ENCODE results near the gene DNAH2.

The DNAH2 gene

GRCh38 chr17:7744416-7744815 is 26.9 kb downstream of the DNAH2 start:
- no peak for TF ChIP-seq CTCF (IDR thresholded peaks at IDR 0.05)
- DNase-seq (ENCODE audit: low spot score), result no peak
- Histone ChIP-seq H3K4me3 (no peak overlapping the region), H3K27ac (no peak overlapping the region)

GRCh38 chr17:7745748-7746470 is 28.4 kb downstream of the DNAH2 start:
- Histone ChIP-seq H3K4me3 (no peak overlapping the region), H3K27ac (no peak overlapping the region)
- no peak for TF ChIP-seq CTCF (IDR thresholded peaks at IDR 0.05)
- no peak for DNase-seq (ENCODE audit: low spot score)

GRCh38 chr17:7747635-7748071 is 30.1 kb downstream of the DNAH2 start:
- Histone ChIP-seq H3K4me3 (no peak overlapping the region), H3K27ac (no peak overlapping the region)
- DNase-seq (ENCODE audit: low spot score), result no peak
- no peak for TF ChIP-seq CTCF (IDR thresholded peaks at IDR 0.05)

- Histone ChIP-seq H3K27ac (no peak overlapping the region), H3K4me3 (no peak overlapping the region)
- no peak for TF ChIP-seq CTCF (IDR thresholded peaks at IDR 0.05)
- DNase-seq (ENCODE audit: low spot score), result no peak
Observed at GRCh38 chr17:7748076-7748775, 30.7 kb downstream of the DNAH2 start.

- TF ChIP-seq CTCF (IDR thresholded peaks at IDR 0.05), result no peak
- Histone ChIP-seq H3K27ac (no peak overlapping the region), H3K4me3 (no peak overlapping the region)
- no peak for DNase-seq (ENCODE audit: low spot score)
Observed at GRCh38 chr17:7750321-7750821, 32.8 kb downstream of the DNAH2 start.

- no peak overlapping the region for H3K4me3 ChIP-seq
Observed at GRCh38 chr17:7754656-7755055, 37.1 kb downstream of the DNAH2 start.

More at GRCh38 chr17:7754656-7755055, 37.1 kb downstream of the DNAH2 start:
- H3K27ac ChIP-seq, result no peak overlapping the region
- DNase-seq (ENCODE audit: low spot score), result no peak
- no peak for TF ChIP-seq CTCF (IDR thresholded peaks at IDR 0.05)

Measured in coronary artery (tissue), 2 donors.